GM12878 (cell line): ENCODE results near the gene PARP16. TPM values are rescaled to one million over a fixed set of nuclear protein-coding genes. Genes with fewer than 3 reads are reported as not detected.

Source experiments
- ATAC-seq: fragments of 200-7000 bp; cut with Tn5 transposase; 3 replicates; pipeline ENCODE4 v1.9.1; 2020; ENCODE audit warnings: mild to moderate bottlenecking, moderate library complexity
- BruUV-seq: library from RNA; stranded (reverse); fragments of 400-500 nt; replicated peaks from 2 replicates; lab custom pipeline; 2021; lab: Mats Ljungman, UMichigan
- CTCF ChIA-PET: fragments of 300-600 bp; sonication (Branson Sonifier 250); formaldehyde crosslinking; extraction: SDS; loops from one replicate; lab custom pipeline; 2021; ENCODE audit warnings: inconsistent platforms; lab: Yijun Ruan, JAX
- POLR2A ChIA-PET: fragments of 350-600 bp; formaldehyde crosslinking; extraction: SDS; loops from one replicate; lab custom pipeline; 2021; ENCODE audit warnings: inconsistent platforms; lab: Charles Lee
- RAD21 ChIA-PET: fragments of 300-600 bp; sonication (Branson Sonifier 250); formaldehyde crosslinking; loops from one replicate; lab custom pipeline; 2023; ENCODE audit warnings: antibody characterized with exemption; ENCODE audit not compliant: unreplicated experiment; lab: Charles Lee
- SMC1A ChIA-PET: fragments of 300-600 bp; sonication (Branson Sonifier 250); formaldehyde crosslinking; loops from one replicate; lab custom pipeline; 2023; ENCODE audit not compliant: unreplicated experiment, uncharacterized antibody; lab: Charles Lee
- DNase-seq: peaks from one replicate; pipeline ENCODE4 v3.0.0-alpha.2; 2011; ENCODE audit warnings: low read depth, low spot score
- FAIRE-seq: peaks from 3 replicates; lab custom pipeline; 2011; peaks lifted over from hg19 to GRCh38; lab: Jason Lieb, UNC
- H2AFZ ChIP-seq: 2 replicates; pipeline ENCODE4 v1.6.0; 2011; ENCODE audit warnings: low read depth, low read length, control low read depth; ENCODE audit not compliant: control insufficient read depth
- H3K27ac ChIP-seq: 2 replicates; pipeline ENCODE4 v1.5.1; 2011; ENCODE audit warnings: control low read depth; ENCODE audit not compliant: control insufficient read depth, insufficient read depth
- H3K27me3 ChIP-seq, 2 experiments: replicated peaks in 1 of 2; 2 replicates each; pipeline versions ENCODE4 v1.6.0 to v1.6.1; 2011; ENCODE audit warnings: low read length in 1 of 2; ENCODE audit not compliant: control insufficient read depth in 2 of 2, insufficient read depth in 2 of 2
- H3K36me3 ChIP-seq, 2 experiments: 2 replicates each; pipeline ENCODE4 v1.5.1; 2011; ENCODE audit warnings: low read length in 1 of 2; ENCODE audit not compliant: control insufficient read depth in 2 of 2, insufficient read depth in 2 of 2
- H3K4me1 ChIP-seq: 2 replicates; pipeline ENCODE4 v1.6.1; 2011; ENCODE audit warnings: mild to moderate bottlenecking, low read length, moderate library complexity, mixed read lengths; ENCODE audit not compliant: control insufficient read depth, insufficient read depth
- H3K4me2 ChIP-seq: 2 replicates; pipeline ENCODE4 v1.6.0; 2011; ENCODE audit warnings: control low read depth; ENCODE audit not compliant: control insufficient read depth, insufficient read depth
- H3K4me3 ChIP-seq: fragments of 200-600 bp; sonication (generic); 2 replicates; pipeline ENCODE4 v1.5.1; 2016
- H3K79me2 ChIP-seq: 2 replicates; pipeline ENCODE4 v1.6.0; 2011; ENCODE audit warnings: low read length; ENCODE audit not compliant: control insufficient read depth, insufficient read depth
- H3K9ac ChIP-seq: 2 replicates; pipeline ENCODE4 v1.8.0; 2011; ENCODE audit warnings: low read length, control low read depth, mixed read lengths; ENCODE audit not compliant: control insufficient read depth, insufficient read depth
- H3K9me3 ChIP-seq: replicated peaks from 3 replicates; pipeline ENCODE4 v1.5.1; 2011; ENCODE audit warnings: mild to moderate bottlenecking, low read length; ENCODE audit not compliant: control insufficient read depth, insufficient read depth
- H4K20me1 ChIP-seq: 2 replicates; pipeline ENCODE4 v1.6.0; 2011; ENCODE audit not compliant: control insufficient read depth, insufficient read depth
- BRCA1 ChIP-seq: IDR thresholded peaks from 2 replicates; pipeline ENCODE4 v1.6.1; 2011; ENCODE audit warnings: low read depth, low read length, improper control_type of control experiment
- E2F8 ChIP-seq: fragments of 450-650 bp; IDR thresholded peaks from 2 replicates; pipeline ENCODE4 v1.6.1; 2018; ENCODE audit warnings: mild to moderate bottlenecking, low read depth, moderate library complexity; ENCODE audit not compliant: partially characterized antibody
- HDGF ChIP-seq: fragments of 450-650 bp; IDR thresholded peaks from 2 replicates; pipeline ENCODE4 v1.6.1; 2016; ENCODE audit warnings: antibody characterized with exemption
- IRF3 ChIP-seq: fragments of 450-650 bp; IDR thresholded peaks from 2 replicates; pipeline ENCODE4 v1.6.1; 2014; ENCODE audit warnings: mild to moderate bottlenecking
- JUND ChIP-seq: IDR thresholded peaks from 2 replicates; pipeline ENCODE4 v1.6.1; 2012; ENCODE audit warnings: low read depth, mild to moderate bottlenecking, low read length, improper control_type of control experiment, moderate library complexity
- KLF5 ChIP-seq: fragments of 450-650 bp; IDR thresholded peaks from 2 replicates; pipeline ENCODE4 v1.6.1; 2014; ENCODE audit warnings: mild to moderate bottlenecking; ENCODE audit not compliant: partially characterized antibody
- NFYB ChIP-seq: IDR thresholded peaks from 2 replicates; pipeline ENCODE4 v1.6.1; 2011; ENCODE audit warnings: low read depth, mild to moderate bottlenecking, low read length, improper control_type of control experiment, moderate library complexity; ENCODE audit not compliant: insufficient read depth
- NRF1 ChIP-seq: conservative IDR thresholded peaks from 2 replicates; pipeline ENCODE4 v1.6.1; 2011; ENCODE audit warnings: mild to moderate bottlenecking, low read depth, low read length, improper control_type of control experiment
- RAD21 ChIP-seq: IDR thresholded peaks from 2 replicates; pipeline ENCODE4 v1.6.1; 2011; ENCODE audit warnings: mild to moderate bottlenecking, low read depth, low read length, moderate library complexity; ENCODE audit not compliant: insufficient read depth
- RELA ChIP-seq: fragments of 450-650 bp; IDR thresholded peaks from 2 replicates; pipeline ENCODE4 v1.8.0; 2014; ENCODE audit warnings: borderline replicate concordance; ENCODE audit not compliant: partially characterized antibody
- SREBF2 ChIP-seq: IDR thresholded peaks from 2 replicates; pipeline ENCODE4 v1.6.1; 2012; ENCODE audit warnings: mild to moderate bottlenecking, low read length
- TCF12 ChIP-seq: IDR thresholded peaks from 2 replicates; pipeline ENCODE4 v1.6.1; 2011; ENCODE audit warnings: low read depth, mild to moderate bottlenecking, low read length
- USF2 ChIP-seq: IDR thresholded peaks from 2 replicates; pipeline ENCODE4 v1.6.1; 2011; ENCODE audit warnings: low read depth, low read length, improper control_type of control experiment, borderline replicate concordance
- ZNF687 ChIP-seq: fragments of 450-650 bp; IDR thresholded peaks from 2 replicates; pipeline ENCODE4 v1.6.1; 2017; ENCODE audit warnings: mild to moderate bottlenecking, moderate library complexity
- ZSCAN29 ChIP-seq: fragments of 450-650 bp; IDR thresholded peaks from 2 replicates; pipeline ENCODE4 v1.6.1; 2017; ENCODE audit warnings: mild to moderate bottlenecking, moderate library complexity
- WGBS: methylation state at CpG from one replicate; pipeline ENCODE4 v1.1.6; 2016; ENCODE audit warnings: low lambda C conversion rate; ENCODE audit not compliant: insufficient replicate concordance, insufficient coverage; ENCODE audit errors: missing lambda C conversion rate; 5-methylcytosine and 5-hydroxymethylcytosine counted together
- in situ Hi-C: fragments of 300-500 bp; cut with MboI; formaldehyde crosslinking; loops from 9 replicates; pipeline ENCODE4 v1.14.3; 2018; ENCODE audit warnings: mixed read lengths
- intact Hi-C: fragments of 100-400 bp; cut with micrococcal nuclease; formaldehyde crosslinking; loops from one replicate; pipeline ENCODE4 v1.14.2; 2022; ENCODE audit not compliant: unreplicated experiment
- polyA plus RNA-seq, 11 experiments: library from polyadenylated mRNA; depleted of rRNA in 4 of 11; unstranded in 6 of 11; stranded (reverse) in 5 of 11; fragments of >200 nt; fragmentation: Nextera tagmentation in 4 of 11; fragmentation: Illumina TruSeq in 1 of 11; extraction: Ambion mirVana in 4 of 11; extraction: Trizol in 1 of 11; gene quantifications; 1 replicate in 1 of 11; 2 replicates in 10 of 11; pipeline versions ENCODE4 v1.2.1 to v1.2.3, GENCODE V29; 2011 to 2016; ENCODE audit warnings: inconsistent platforms in 2 of 11, missing spikeins in 2 of 11, low read depth in 1 of 11
- total RNA-seq, 4 experiments: library from RNA; depleted of rRNA in 3 of 4; stranded (reverse); fragments of >200 nt in 3 of 4; fragmentation: Illumina TruSeq in 1 of 4; extraction: Trizol in 1 of 4; gene quantifications; 2 replicates each; pipeline versions ENCODE4 v1.2.1 to v1.2.3, GENCODE V29; 2013 to 2021

PARP16 gene
- total and polyA plus RNA-seq, 10 of the 15 experiments (the other 5 are each of a cell fraction or from before 2014, with no cell fraction given), result 4.9 to 15.7 (median 9.9) TPM

GRCh38 chr15:65329984-65330735 lies 43.5 kb upstream of the PARP16 start:
- H3K79me2 ChIP-seq, result no peaks in the 10 kb centered on the region
- no peaks in the 10 kb centered on the region; a peak in 1 of 4 replicates for H3K27me3 ChIP-seq
- FAIRE-seq, result no peak
- WGBS, result 56% methylated on average over 18 of the region's 18 CpGs
- H3K27ac ChIP-seq, result no peak overlapping the region
- ChIA-PET CTCF (interaction anchor here (0.6 to 1.9 kb wide), 3 partner anchors 9 to 293 kb away, joined by 3 to 8 read pairs (median 3); no protein-coding TSS in a partner anchor), SMC1A (no interaction called here), RAD21 (no interaction called here), POLR2A (no interaction called here)
- H3K4me2 ChIP-seq, result no peak overlapping the region
- ATAC-seq, result no peak
- intact Hi-C loops, result no loop called here
- no peaks in the 10 kb centered on the region for H3K9me3 ChIP-seq
- H2AFZ ChIP-seq, result no peak overlapping the region
- no peaks in the 10 kb centered on the region for H3K36me3 ChIP-seq
- no TSS peak for BruUV-seq
- no peak for DNase-seq
- H3K4me1 ChIP-seq, result no peaks in the 10 kb centered on the region
- H4K20me1 ChIP-seq, result no peaks in the 10 kb centered on the region
- in situ Hi-C loops, result no loop called here
- H3K9ac ChIP-seq, result no peak overlapping the region
- no peak overlapping the region for H3K4me3 ChIP-seq
- TF ChIP-seq USF2, result no peak
- TF ChIP-seq E2F8, result no peak
- no peak for TF ChIP-seq RELA
- no peak for TF ChIP-seq SREBF2
- no peak for TF ChIP-seq KLF5
- no peak for TF ChIP-seq RAD21
- no peak for TF ChIP-seq JUND
- no peak for TF ChIP-seq NFYB
- no peak for TF ChIP-seq ZNF687
- no peak for TF ChIP-seq HDGF
- no peak for TF ChIP-seq BRCA1
- no peak for TF ChIP-seq TCF12
- TF ChIP-seq ZSCAN29, result no peak
- no peak for TF ChIP-seq IRF3
- no peak for TF ChIP-seq NRF1
